ENCODE results near the gene TPX2.

GRCh38 chr20:31821427-31821826, 82.3 kb downstream of the TPX2 start:
- TF ChIP-seq, protein P1, sequence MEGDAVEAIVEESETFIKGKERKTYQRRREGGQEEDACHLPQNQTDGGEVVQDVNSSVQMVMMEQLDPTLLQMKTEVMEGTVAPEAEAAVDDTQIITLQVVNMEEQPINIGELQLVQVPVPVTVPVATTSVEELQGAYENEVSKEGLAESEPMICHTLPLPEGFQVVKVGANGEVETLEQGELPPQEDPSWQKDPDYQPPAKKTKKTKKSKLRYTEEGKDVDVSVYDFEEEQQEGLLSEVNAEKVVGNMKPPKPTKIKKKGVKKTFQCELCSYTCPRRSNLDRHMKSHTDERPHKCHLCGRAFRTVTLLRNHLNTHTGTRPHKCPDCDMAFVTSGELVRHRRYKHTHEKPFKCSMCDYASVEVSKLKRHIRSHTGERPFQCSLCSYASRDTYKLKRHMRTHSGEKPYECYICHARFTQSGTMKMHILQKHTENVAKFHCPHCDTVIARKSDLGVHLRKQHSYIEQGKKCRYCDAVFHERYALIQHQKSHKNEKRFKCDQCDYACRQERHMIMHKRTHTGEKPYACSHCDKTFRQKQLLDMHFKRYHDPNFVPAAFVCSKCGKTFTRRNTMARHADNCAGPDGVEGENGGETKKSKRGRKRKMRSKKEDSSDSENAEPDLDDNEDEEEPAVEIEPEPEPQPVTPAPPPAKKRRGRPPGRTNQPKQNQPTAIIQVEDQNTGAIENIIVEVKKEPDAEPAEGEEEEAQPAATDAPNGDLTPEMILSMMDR (IDR thresholded peaks at IDR 0.05): no peak
- TF ChIP-seq POLR2A (IDR thresholded peaks at IDR 0.05): no peak
- no peak for TF ChIP-seq EP300 (IDR thresholded peaks at IDR 0.05)
- TF ChIP-seq POLR2AphosphoS5 (IDR thresholded peaks at IDR 0.05): no peak
